HL-60 (cell line): Measurements from ENCODE around the gene LFNG.

Source experiments
- CTCF ChIP-seq: IDR thresholded peaks from one replicate; pipeline ENCODE4 v1.5.1; 2011; ENCODE audit warnings: low read length, control low read depth, inconsistent platforms; ENCODE audit not compliant: insufficient read depth
- POLR2AphosphoS5 ChIP-seq: IDR thresholded peaks from 2 replicates; pipeline ENCODE4 v1.6.1; 2012; ENCODE audit warnings: low read depth
- REST ChIP-seq: IDR thresholded peaks from 2 replicates; pipeline ENCODE4 v1.6.1; 2012; ENCODE audit warnings: low read depth; ENCODE audit not compliant: insufficient replicate concordance

GRCh38 chr7:2474813-2475677 is 44.5 kb upstream of the LFNG start:
- no peak for TF ChIP-seq CTCF
- no peak for TF ChIP-seq POLR2AphosphoS5
- no peak for TF ChIP-seq REST
